Stomach (tissue), 19 donors: Measurements from ENCODE around the gene SDSL. TPM values are rescaled to one million over a fixed set of nuclear protein-coding genes. Genes with fewer than 3 reads are reported as not detected.

Experiments
- DNase-seq, 2 donors: peaks; one replicate each; pipeline versions ENCODE4 v3.0.0 to v3.0.0-alpha.2; 2013 to 2019
- H3K27ac ChIP-seq, 5 donors: fragments of 200-600 bp in 4 of 5; sonication (generic) in 4 of 5; one replicate each; pipeline ENCODE4 v1.5.1; 2013 to 2019; ENCODE audit warnings: mild to moderate bottlenecking in 1 of 5, moderate library complexity in 1 of 5
- H3K27me3 ChIP-seq, 3 donors: fragments of 200-600 bp; sonication (generic); one replicate each; pipeline ENCODE4 v1.5.1; 2017 to 2019; ENCODE audit warnings: mixed run types in 1 of 3
- H3K36me3 ChIP-seq, 4 donors: fragments of 200-600 bp; sonication (generic); 1 replicate in 3 of 4; 2 replicates in 1 of 4; pipeline ENCODE4 v1.5.1; 2016 to 2019
- H3K4me1 ChIP-seq, 4 donors: fragments of 200-600 bp; sonication (generic); one replicate each; pipeline ENCODE4 v1.5.1; 2016 to 2019
- H3K4me3 ChIP-seq, 4 donors: fragments of 200-600 bp; sonication (generic) in 3 of 4; one replicate each; pipeline ENCODE4 v1.5.1; 2016 to 2019; ENCODE audit warnings: mild to moderate bottlenecking in 1 of 4
- H3K9me3 ChIP-seq, 4 donors: fragments of 200-600 bp; sonication (generic); one replicate each; pipeline ENCODE4 v1.5.1; 2016 to 2019
- EP300 ChIP-seq: sonication (generic); formaldehyde crosslinking; IDR thresholded peaks from one replicate; pipeline ENCODE4 v1.6.1; 2017; ENCODE audit warnings: antibody characterized with exemption
- POLR2A ChIP-seq, 4 donors: fragments of 450-650 bp; IDR thresholded peaks; one replicate each; pipeline ENCODE4 v1.6.1; 2016; ENCODE audit warnings: antibody characterized with exemption in 4 of 4, control low read depth in 2 of 4, mild to moderate bottlenecking in 1 of 4, moderate library complexity in 1 of 4
- POLR2AphosphoS5 ChIP-seq, 3 donors: sonication (generic); formaldehyde crosslinking; IDR thresholded peaks; one replicate each; pipeline ENCODE4 v1.6.1; 2016; ENCODE audit warnings: antibody characterized with exemption in 3 of 3
- WGBS, 5 donors: extraction: QIAGEN DNeasy Blood & Tissue Kit in 3 of 5; methylation state at CpG; one replicate each; pipeline versions ENCODE4 v1.1.5 to v1.1.7; 2013 to 2018; 5-methylcytosine and 5-hydroxymethylcytosine counted together
- intact Hi-C: fragments of 100-400 bp; cut with DNase I; formaldehyde crosslinking; loops from one replicate; pipeline ENCODE4 v1.15.1; 2023; ENCODE audit warnings: low total_unique reads
- long read RNA-seq, 10 donors: transcript quantifications; one replicate each; lab custom pipeline, GENCODE V29; 2026
- polyA plus RNA-seq, 3 donors: library from polyadenylated mRNA; stranded (reverse); fragments of 200-250 nt; gene quantifications; one replicate each; pipeline ENCODE4 v1.2.3, GENCODE V29; 2013
- total RNA-seq, 5 donors: library from RNA; depleted of rRNA; stranded (reverse); fragments of >200 nt; gene quantifications; one replicate each; pipeline versions ENCODE4 v1.1.0 to v1.2.3, GENCODE V29; 2014 to 2016
- TF ChIP-seq, protein P1 (sequence below), 7 experiments: fragments of 450-650 bp in 4 of 7; fragments of 200-600 bp in 3 of 7; sonication (generic) in 3 of 7; IDR thresholded peaks; one replicate each; pipeline ENCODE4 v1.5.1; 2016 to 2019; ENCODE audit warnings: antibody characterized with exemption in 7 of 7, control low read depth in 2 of 7, mild to moderate bottlenecking in 1 of 7
- donor health status: healthy with polysubstance abuse.
- donor health status: Bipolar disorder and iron deficiency.
- donor health status: healthy.

The SDSL gene, protein sequence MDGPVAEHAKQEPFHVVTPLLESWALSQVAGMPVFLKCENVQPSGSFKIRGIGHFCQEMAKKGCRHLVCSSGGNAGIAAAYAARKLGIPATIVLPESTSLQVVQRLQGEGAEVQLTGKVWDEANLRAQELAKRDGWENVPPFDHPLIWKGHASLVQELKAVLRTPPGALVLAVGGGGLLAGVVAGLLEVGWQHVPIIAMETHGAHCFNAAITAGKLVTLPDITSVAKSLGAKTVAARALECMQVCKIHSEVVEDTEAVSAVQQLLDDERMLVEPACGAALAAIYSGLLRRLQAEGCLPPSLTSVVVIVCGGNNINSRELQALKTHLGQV
- total RNA-seq, result 10 to 100 TPM in 2 of 5 donors, 1 to 10 TPM in 1, not detected in 2; 5.9 to 27.2 (median 16.2) TPM
- polyA plus RNA-seq, result 10 to 100 TPM; 11.8 to 19.6 (median 13.9) TPM
- long read RNA-seq, donor 1, partial matches to known transcripts, result 0 of 3 reads
- long read RNA-seq, donor 1, other reads (novel, unspliced or antisense), result 0 of 3 reads
- long read RNA-seq, donor 2, partial matches to known transcripts, result 0 of 4 reads
- long read RNA-seq, donor 2, other reads (novel, unspliced or antisense), result 0 of 4 reads
- long read RNA-seq, donor 3, partial matches to known transcripts, result 0 of 2 reads
- long read RNA-seq, donor 3, other reads (novel, unspliced or antisense), result 0 of 2 reads
- long read RNA-seq, donor 4, result 0 reads
- long read RNA-seq, donor 5, partial matches to known transcripts, result 0 of 4 reads
- long read RNA-seq, donor 5, other reads (novel, unspliced or antisense), result 0 of 4 reads
- long read RNA-seq, donor 6, transcript SDSL-202 (8 exons, 1,449 nt), result major isoform, 6 of 6 reads
- long read RNA-seq, donor 6, partial matches to known transcripts, result 0 of 6 reads
- long read RNA-seq, donor 6, other reads (novel, unspliced or antisense), result 0 of 6 reads
- long read RNA-seq, donor 7, partial matches to known transcripts, result 0 of 3 reads
- long read RNA-seq, donor 7, other reads (novel, unspliced or antisense), result 0 of 3 reads
- long read RNA-seq, donor 8, partial matches to known transcripts, result 0 of 2 reads
- long read RNA-seq, donor 8, other reads (novel, unspliced or antisense), result 0 of 2 reads
- long read RNA-seq, donor 9, partial matches to known transcripts, result 0 of 1 reads
- long read RNA-seq, donor 9, other reads (novel, unspliced or antisense), result 0 of 1 reads
- long read RNA-seq, donor 10, partial matches to known transcripts, result 0 of 1 reads
- long read RNA-seq, donor 10, other reads (novel, unspliced or antisense), result 0 of 1 reads

DNA sequence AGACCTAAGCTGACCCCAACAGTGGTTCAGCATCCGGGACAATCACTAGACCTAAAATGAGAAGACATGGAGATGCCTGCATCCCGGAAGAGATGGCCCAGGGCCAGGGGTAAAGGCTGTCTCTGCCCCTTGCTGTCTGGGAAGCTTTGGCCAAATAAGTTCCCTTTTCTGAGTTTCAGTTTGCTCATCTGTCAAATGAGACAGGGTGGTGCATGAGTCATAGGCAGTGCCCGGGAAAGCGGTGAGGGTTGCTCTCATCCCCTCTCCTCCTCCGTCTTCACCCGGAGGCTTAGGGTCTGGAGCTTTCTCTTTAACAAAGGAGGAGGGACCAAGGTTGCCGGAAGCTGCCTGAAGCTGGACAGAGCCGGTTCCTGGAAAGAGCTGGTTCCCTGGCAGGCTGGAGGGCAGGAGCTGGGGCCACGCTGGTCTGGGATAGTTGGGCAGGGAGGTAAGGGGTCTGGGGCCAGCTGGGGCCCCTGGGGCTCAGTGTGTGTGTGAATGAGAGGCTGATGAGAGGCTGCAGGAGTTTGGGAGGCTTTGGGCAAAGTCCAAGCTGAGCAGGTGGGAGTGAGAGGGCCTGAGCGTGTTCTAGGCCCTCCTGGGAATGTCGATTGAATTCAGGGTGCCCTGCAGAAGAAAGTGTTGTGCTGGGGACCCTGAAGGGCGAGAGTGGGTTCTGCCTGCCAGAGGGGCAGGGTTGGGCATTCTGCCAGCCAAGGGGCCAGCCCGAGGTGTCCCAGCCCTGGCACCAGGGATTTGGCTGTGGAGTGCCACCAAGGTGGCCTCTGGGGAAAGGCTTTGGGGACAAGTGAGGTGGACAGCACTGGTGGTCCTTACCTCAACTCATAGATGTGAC is at the start of gene SDSL:
Gene SDSL (plus strand): TSS at position 351 of the 856 bp plus-strand sequence. CDS start 5,603 bp downstream, outside the sequence.
- Histone ChIP-seq H3K27me3 (peaks cover 0 to 7% (median 0%) of the 10 kb centered on the region in 3 donors), H3K4me1 (peaks cover 0 to 21% (median 14%) of the 10 kb centered on the region in 4 donors), H3K4me3 (peak within 1 kb of the TSS; percentile 41 to 57 (median 56)), H3K27ac (peak within 1 kb of the TSS; percentile 65 to 80 (median 74)), H3K9me3 (no peaks in the 10 kb centered on the region), H3K36me3 (no peaks in the 10 kb centered on the region)
- 2 to 11% (median 7%) methylated on average over 11 to 13 of the region's 13 CpGs for WGBS, 5 donors
- DNase-seq, result peak; percentile 73 to 89
- intact Hi-C loops, result no loop called here
- peak in 1 of 3 donors; percentile 68 for TF ChIP-seq POLR2AphosphoS5 (IDR thresholded peaks at IDR 0.05)
- TF ChIP-seq, protein P1, sequence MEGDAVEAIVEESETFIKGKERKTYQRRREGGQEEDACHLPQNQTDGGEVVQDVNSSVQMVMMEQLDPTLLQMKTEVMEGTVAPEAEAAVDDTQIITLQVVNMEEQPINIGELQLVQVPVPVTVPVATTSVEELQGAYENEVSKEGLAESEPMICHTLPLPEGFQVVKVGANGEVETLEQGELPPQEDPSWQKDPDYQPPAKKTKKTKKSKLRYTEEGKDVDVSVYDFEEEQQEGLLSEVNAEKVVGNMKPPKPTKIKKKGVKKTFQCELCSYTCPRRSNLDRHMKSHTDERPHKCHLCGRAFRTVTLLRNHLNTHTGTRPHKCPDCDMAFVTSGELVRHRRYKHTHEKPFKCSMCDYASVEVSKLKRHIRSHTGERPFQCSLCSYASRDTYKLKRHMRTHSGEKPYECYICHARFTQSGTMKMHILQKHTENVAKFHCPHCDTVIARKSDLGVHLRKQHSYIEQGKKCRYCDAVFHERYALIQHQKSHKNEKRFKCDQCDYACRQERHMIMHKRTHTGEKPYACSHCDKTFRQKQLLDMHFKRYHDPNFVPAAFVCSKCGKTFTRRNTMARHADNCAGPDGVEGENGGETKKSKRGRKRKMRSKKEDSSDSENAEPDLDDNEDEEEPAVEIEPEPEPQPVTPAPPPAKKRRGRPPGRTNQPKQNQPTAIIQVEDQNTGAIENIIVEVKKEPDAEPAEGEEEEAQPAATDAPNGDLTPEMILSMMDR (IDR thresholded peaks at IDR 0.05), result no peak

DNA sequence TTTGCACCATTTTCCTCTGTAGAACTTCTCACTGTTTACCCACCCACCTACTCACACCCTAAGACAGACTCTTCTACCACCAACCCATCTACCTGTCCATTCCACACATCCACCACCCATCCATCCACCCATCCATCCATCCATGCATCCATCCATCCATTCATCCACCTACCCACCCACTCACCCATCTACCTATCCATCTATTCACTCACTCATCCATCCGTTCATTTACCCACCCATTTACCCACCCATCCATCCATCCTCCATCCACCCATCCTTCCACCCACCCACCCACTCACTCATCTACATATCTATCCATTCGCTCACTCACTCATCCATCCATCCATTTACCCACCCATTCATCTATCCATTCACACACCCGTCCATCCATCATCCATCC is 48.7 kb upstream of the SDSL start:
- H3K27ac ChIP-seq, result no peak overlapping the region
- no peak for DNase-seq
- TF ChIP-seq POLR2A (IDR thresholded peaks at IDR 0.05), result no peak
- no peak for TF ChIP-seq EP300
- no peak for TF ChIP-seq POLR2AphosphoS5 (IDR thresholded peaks at IDR 0.05)
- TF ChIP-seq, protein P1 (IDR thresholded peaks at IDR 0.05), result no peak
- no peak overlapping the region for H3K4me3 ChIP-seq
- no peaks in the 10 kb centered on the region for H3K27me3 ChIP-seq
- H3K9me3 ChIP-seq, result no peaks in the 10 kb centered on the region
- intact Hi-C loops, result no loop called here
- peaks cover 14 to 89% (median 86%) of the 10 kb centered on the region in 4 donors for H3K36me3 ChIP-seq
- H3K4me1 ChIP-seq, result no peaks in the 10 kb centered on the region
- WGBS, 5 donors, result 93 to 98% (median 95%) methylated on average over 3 of the region's 3 CpGs

DNA sequence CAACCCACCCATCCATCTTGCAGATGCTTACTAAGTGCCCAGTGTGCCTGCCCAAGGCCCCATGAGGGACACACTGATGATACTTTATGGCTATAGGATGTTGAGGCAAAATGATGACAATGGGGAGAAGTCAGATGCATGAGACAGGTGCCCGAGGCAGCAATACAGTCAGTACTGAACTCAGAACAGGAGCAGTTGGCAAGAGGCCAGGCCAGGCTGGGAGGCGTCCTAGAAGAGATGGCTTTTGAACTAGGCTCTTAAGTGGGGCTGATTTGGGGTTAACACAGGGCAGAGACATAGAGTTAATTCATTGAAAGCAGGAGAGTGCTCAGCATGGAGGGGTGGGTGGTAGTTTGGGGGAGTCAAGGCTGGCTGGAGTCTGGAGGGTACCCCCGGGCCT is 48.2 kb upstream of the SDSL start:
- Histone ChIP-seq H3K27ac (no peak overlapping the region), H3K4me1 (no peaks in the 10 kb centered on the region), H3K4me3 (no peak overlapping the region), H3K36me3 (peaks cover 14 to 91% (median 88%) of the 10 kb centered on the region in 4 donors), H3K27me3 (no peaks in the 10 kb centered on the region), H3K9me3 (no peaks in the 10 kb centered on the region)
- DNase-seq, result no peak
- 76 to 95% (median 85%) methylated on average over 3 of the region's 3 CpGs for WGBS, 5 donors
- intact Hi-C loops, result no loop called here
- TF ChIP-seq POLR2AphosphoS5 (IDR thresholded peaks at IDR 0.05) (no peak), EP300 (no peak), POLR2A (IDR thresholded peaks at IDR 0.05) (no peak)
- TF ChIP-seq, protein P1 (IDR thresholded peaks at IDR 0.05), result no peak
